Large intestine (tissue), 3 donors: ENCODE results near the gene HARS1. TPM values are rescaled to one million over a fixed set of nuclear protein-coding genes. Genes with fewer than 3 reads are reported as not detected.
"Not testable (repeated sequence)": the region's sequence is repeated elsewhere in the genome, so short reads cannot be mapped to it uniquely, and the experiment has no call there.

Experiments
- DNase-seq, 2 donors: peaks; one replicate each; pipeline versions ENCODE4 v3.0.0 to v3.0.0-alpha.2; 2013
- H3K27ac ChIP-seq: one replicate; pipeline ENCODE4 v1.5.1; 2013; ENCODE audit warnings: low read length
- H3K27me3 ChIP-seq: 2 replicates; pipeline ENCODE4 v1.6.1; 2013; ENCODE audit warnings: low read length; ENCODE audit not compliant: control insufficient read depth, insufficient read depth
- H3K36me3 ChIP-seq: 2 replicates; pipeline ENCODE4 v1.6.1; 2013; ENCODE audit warnings: low read length; ENCODE audit not compliant: control insufficient read depth, insufficient read depth
- H3K4me1 ChIP-seq: one replicate; pipeline ENCODE4 v1.6.1; 2013; ENCODE audit warnings: low read length; ENCODE audit not compliant: control insufficient read depth, insufficient read depth
- H3K4me3 ChIP-seq: one replicate; pipeline ENCODE4 v1.5.1; 2013; ENCODE audit warnings: low read length
- H3K9me3 ChIP-seq: one replicate; pipeline ENCODE4 v1.6.1; 2013; ENCODE audit warnings: mild to moderate bottlenecking, low read depth, low read length, moderate library complexity; ENCODE audit not compliant: control insufficient read depth
- WGBS: methylation state at CpG from one replicate; pipeline ENCODE4 v1.1.5; 2013; ENCODE audit warnings: low lambda C conversion rate; ENCODE audit not compliant: insufficient coverage; 5-methylcytosine and 5-hydroxymethylcytosine counted together
- polyA plus RNA-seq: library from polyadenylated mRNA; unstranded; fragments of 120-200 nt; gene quantifications from one replicate; pipeline ENCODE4 v1.2.1, GENCODE V29; 2013

HARS1 gene
- polyA plus RNA-seq, 1 donor = 55.4 TPM

- no CpG with 5 or more reads among the region's 7 CpGs for WGBS
- Histone ChIP-seq H3K36me3 (peaks cover 58% of the 10 kb centered on the region), H3K4me1 (no peaks in the 10 kb centered on the region), H3K4me3 (no peak overlapping the region), H3K27ac (no peak overlapping the region), H3K27me3 (no peaks in the 10 kb centered on the region), H3K9me3 (no peaks in the 10 kb centered on the region)
- no peak for DNase-seq
Measured at GRCh38 chr5:140678993-140679392, 12.2 kb downstream of the HARS1 start.

DNA sequence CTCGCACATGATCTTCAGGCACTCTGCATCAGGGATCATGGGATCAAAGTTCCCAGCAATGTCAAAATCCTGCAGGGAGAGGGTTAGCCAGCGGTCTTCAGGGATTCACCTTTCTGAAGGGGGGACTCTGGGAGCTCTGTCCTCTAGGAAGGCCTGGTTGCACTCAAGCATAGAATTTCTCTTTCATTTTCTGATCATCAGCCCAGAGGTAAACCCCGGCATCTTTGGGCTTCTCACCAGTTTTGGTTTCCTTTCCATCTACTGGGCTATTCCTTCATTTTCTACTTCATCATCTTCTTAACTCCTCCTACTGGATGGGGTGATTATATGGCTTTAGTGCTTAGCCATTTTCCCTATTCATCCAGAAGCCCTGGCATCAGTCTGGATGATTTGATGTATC, 13.2 kb downstream of the HARS1 start:
- no CpG with 5 or more reads among the region's 3 CpGs for WGBS
- peaks cover 68% of the 10 kb centered on the region for H3K36me3 ChIP-seq
- H3K4me1 ChIP-seq = no peaks in the 10 kb centered on the region

DNA sequence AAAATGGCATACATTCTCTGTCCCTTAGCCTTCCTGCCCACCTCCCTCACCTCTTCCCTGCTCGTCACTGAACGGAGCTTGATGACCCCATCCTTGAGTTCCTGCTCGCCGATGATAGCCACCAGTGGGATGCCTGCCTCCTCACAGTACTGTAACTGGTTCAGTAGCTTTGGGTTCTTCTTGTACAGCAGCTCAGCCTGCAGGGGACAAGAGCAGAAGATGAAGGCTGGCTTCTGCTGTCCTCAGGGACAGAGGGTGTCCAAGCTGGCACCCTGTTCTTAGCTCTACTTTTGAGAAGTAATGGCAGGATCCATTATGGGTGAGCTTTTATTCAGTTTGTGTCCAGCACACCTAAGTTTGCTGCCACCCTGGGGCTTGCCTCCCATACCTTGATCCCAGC, 16.5 kb downstream of the HARS1 start:
- Histone ChIP-seq H3K4me1 (no peaks in the 10 kb centered on the region), H3K36me3 (peaks cover 70% of the 10 kb centered on the region), H3K27me3 (no peaks in the 10 kb centered on the region), H3K9me3 (no peaks in the 10 kb centered on the region), H3K4me3 (no peak overlapping the region), H3K27ac (no peak overlapping the region)
- DNase-seq = no peak
- no CpG with 5 or more reads among the region's 4 CpGs for WGBS

More for the DNA sequence above, 13.2 kb downstream of the HARS1 start:
- Histone ChIP-seq H3K27ac (no peak overlapping the region), H3K27me3 (no peaks in the 10 kb centered on the region), H3K4me3 (no peak overlapping the region), H3K9me3 (no peaks in the 10 kb centered on the region)
- no peak for DNase-seq

- no peak overlapping the region for H3K27ac ChIP-seq
- H3K27me3 ChIP-seq = no peaks in the 10 kb centered on the region
- peaks cover 70% of the 10 kb centered on the region for H3K36me3 ChIP-seq
- no CpG with 5 or more reads among the region's 2 CpGs for WGBS
- H3K9me3 ChIP-seq = no peaks in the 10 kb centered on the region
- no peak for DNase-seq
- no peak overlapping the region for H3K4me3 ChIP-seq
- no peaks in the 10 kb centered on the region for H3K4me1 ChIP-seq
Measured at GRCh38 chr5:140674211-140674610, 17.0 kb downstream of the HARS1 start.

GRCh38 chr5:140673187-140673976, 17.8 kb downstream of the HARS1 start, which contains the start of gene DND1:
Gene DND1, minus strand, starts transcription at chr5:140673576. Its CDS starts 34 bp downstream, at chr5:140673542.
- no peaks in the 10 kb centered on the region for H3K27me3 ChIP-seq
- DNase-seq = no peak
- H3K4me3 ChIP-seq = no peak within 1 kb of the TSS
- H3K36me3 ChIP-seq = peaks cover 73% of the 10 kb centered on the region
- H3K4me1 ChIP-seq = no peaks in the 10 kb centered on the region
- H3K9me3 ChIP-seq = no peaks in the 10 kb centered on the region
- no CpG with 5 or more reads among the region's 45 CpGs for WGBS
- no peak within 1 kb of the TSS for H3K27ac ChIP-seq

DNA sequence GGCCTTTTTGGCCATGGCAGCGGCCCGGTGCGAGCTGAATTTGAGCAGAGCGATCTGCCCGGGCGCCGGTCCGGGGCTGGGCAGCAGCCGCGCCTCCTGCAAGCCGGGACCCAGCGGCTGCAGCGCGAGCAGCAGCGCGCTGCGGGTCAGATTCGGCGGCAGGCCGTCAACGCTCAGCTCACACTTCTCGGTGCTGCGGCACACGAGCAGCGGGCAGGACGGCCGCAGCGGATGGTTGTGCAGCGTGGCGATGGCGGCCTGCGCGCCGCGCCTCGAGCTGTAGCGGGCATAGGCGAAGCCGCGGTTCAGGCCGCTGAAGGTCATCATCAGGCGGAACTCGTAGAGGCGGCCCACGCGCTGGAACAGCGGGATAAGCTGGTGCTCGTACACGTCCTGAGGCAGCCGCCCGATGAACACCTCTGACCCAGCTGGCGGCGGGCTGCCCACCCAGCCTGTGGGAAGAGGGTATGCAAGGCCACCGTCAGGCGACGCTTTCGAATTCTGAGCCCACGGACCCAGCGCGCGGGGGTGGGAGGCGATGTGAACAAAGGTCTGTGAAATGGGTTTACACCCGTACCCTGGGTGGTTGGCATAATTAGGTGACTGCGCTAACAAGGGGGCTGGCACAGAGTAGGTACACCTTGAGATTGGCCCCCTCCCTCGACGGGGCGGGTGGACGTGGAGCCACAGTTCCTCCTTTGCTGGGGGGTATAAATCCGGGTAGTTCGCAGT, 18.5 kb downstream of the HARS1 start:
- H3K9me3 ChIP-seq = no peaks in the 10 kb centered on the region
- H3K36me3 ChIP-seq = peaks cover 76% of the 10 kb centered on the region
- no peaks in the 10 kb centered on the region for H3K27me3 ChIP-seq
- H3K4me1 ChIP-seq = no peaks in the 10 kb centered on the region
- H3K4me3 ChIP-seq = no peak overlapping the region
- peak in 1 of 2 donors; percentile 47 for DNase-seq
- no CpG with 5 or more reads among the region's 70 CpGs for WGBS
- no peak overlapping the region for H3K27ac ChIP-seq

- Histone ChIP-seq H3K4me1 (no peaks in the 10 kb centered on the region), H3K4me3 (no peak overlapping the region), H3K36me3 (peaks cover 70% of the 10 kb centered on the region), H3K9me3 (no peaks in the 10 kb centered on the region), H3K27ac (no peak overlapping the region), H3K27me3 (no peaks in the 10 kb centered on the region)
- peak in 1 of 2 donors; percentile 9 for DNase-seq
- WGBS = no CpG with 5 or more reads among the region's 7 CpGs
Measured at GRCh38 chr5:140671472-140672125, 19.6 kb downstream of the HARS1 start.

DNA sequence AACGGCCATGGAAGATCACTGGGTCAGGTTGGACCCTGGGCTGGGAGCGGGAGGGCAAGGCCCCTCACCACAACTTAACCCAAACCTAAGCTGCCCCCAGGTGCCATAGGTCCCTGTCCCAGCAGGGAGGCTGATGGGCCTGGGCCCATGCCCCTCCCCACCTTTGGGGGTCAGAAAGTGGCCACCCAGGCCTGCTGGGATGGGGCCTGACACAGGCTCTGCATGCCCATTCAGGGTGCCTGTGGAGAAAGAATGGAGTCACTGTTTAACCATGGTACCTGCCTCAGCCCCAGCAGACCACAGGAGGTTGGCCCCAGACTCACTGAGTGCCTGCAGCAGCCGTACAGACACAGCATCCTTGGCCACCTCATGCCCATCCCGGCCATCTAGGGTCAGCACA, 20.1 kb downstream of the HARS1 start:
- no CpG with 5 or more reads among the region's 4 CpGs for WGBS
- not testable (repeated sequence) for H3K9me3 ChIP-seq, H3K4me3 ChIP-seq, H3K27ac ChIP-seq, DNase-seq, H3K27me3 ChIP-seq, H3K4me1 ChIP-seq
- peaks cover 64% of the 10 kb centered on the region for H3K36me3 ChIP-seq

GRCh38 chr5:140664359-140665119, 26.6 kb downstream of the HARS1 start, which contains the start of gene WDR55:
Gene WDR55, plus strand, starts transcription at chr5:140664904. Its CDS starts 9 bp downstream, at chr5:140664913.
- H3K36me3 ChIP-seq = peaks cover 61% of the 10 kb centered on the region
- WGBS = no CpG with 5 or more reads among the region's 54 CpGs

GRCh38 chr5:140664030-140664358, 27.2 kb downstream of the HARS1 start:
- peak overlapping the region; percentile 89 for H3K27ac ChIP-seq
- DNase-seq = no peak
- no CpG with 5 or more reads among the region's 18 CpGs for WGBS
- H3K4me1 ChIP-seq = peaks cover 3% of the 10 kb centered on the region
- H3K36me3 ChIP-seq = peaks cover 61% of the 10 kb centered on the region
- peak overlapping the region; percentile 99 for H3K4me3 ChIP-seq
- no peaks in the 10 kb centered on the region for H3K9me3 ChIP-seq
- no peaks in the 10 kb centered on the region for H3K27me3 ChIP-seq

More at GRCh38 chr5:140664359-140665119, 26.6 kb downstream of the HARS1 start, which contains the start of gene WDR55:
- Histone ChIP-seq H3K27me3 (no peaks in the 10 kb centered on the region), H3K27ac (peak within 1 kb of the TSS; percentile 89), H3K4me3 (peak within 1 kb of the TSS; percentile 99), H3K9me3 (no peaks in the 10 kb centered on the region), H3K4me1 (peaks cover 3% of the 10 kb centered on the region)
- DNase-seq = peak; percentile 91 to 97
